ENCODE measurements around the gene CCDC78.

The CCDC78 gene

GRCh38 chr16:711548-712320 lies 14.5 kb downstream of the CCDC78 start:
- POLR2A ChIA-PET = interaction anchor here (0.8 to 1.7 kb wide), 4 partner anchors 10 to 77 kb away, joined by 3 to 9 read pairs (median 4); partner anchors contain the start of genes ANTKMT, CHTF18, CIAO3 and RPUSD1
- CTCF ChIA-PET = interaction anchor here (0.7 to 1.5 kb wide), 5 partner anchors 11 to 77 kb away, joined by 3 to 5 read pairs (median 4); partner anchors contain the start of genes CHTF18 and RPUSD1
- DNase-seq (ENCODE audit: extremely low spot score) = peak; percentile 84
- TF ChIP-seq FOXM1 (IDR thresholded peaks at IDR 0.05; ENCODE audit: borderline replicate concordance) (no peak), L3MBTL2 (conservative IDR thresholded peaks at IDR 0.05) (no peak), PKNOX1 (IDR thresholded peaks at IDR 0.05) (no peak), TARDBP (IDR thresholded peaks at IDR 0.05) (no peak)

- no peak for TF ChIP-seq ELF4 (IDR thresholded peaks at IDR 0.05)
- no peak for TF ChIP-seq BHLHE40 (IDR thresholded peaks at IDR 0.05; ENCODE audit: borderline replicate concordance)
- no peak for TF ChIP-seq LEF1 (IDR thresholded peaks at IDR 0.05; ENCODE audit: borderline replicate concordance)
- no peak for TF ChIP-seq ZNF384 (IDR thresholded peaks at IDR 0.05)
- no peak for TF ChIP-seq L3MBTL2 (conservative IDR thresholded peaks at IDR 0.05)
- TF ChIP-seq PKNOX1 (IDR thresholded peaks at IDR 0.05) = no peak
- TF ChIP-seq SUZ12 (IDR thresholded peaks at IDR 0.05) = no peak
- no peak for TF ChIP-seq SP1 (IDR thresholded peaks at IDR 0.05)
- no peak for TF ChIP-seq ARNT (IDR thresholded peaks at IDR 0.05)
- TF ChIP-seq FOXA1 (IDR thresholded peaks at IDR 0.05) = no peak
- TF ChIP-seq CTBP1 (IDR thresholded peaks at IDR 0.05; ENCODE audit: borderline replicate concordance) = no peak
- no peak for TF ChIP-seq NFRKB (IDR thresholded peaks at IDR 0.05)
- ChIA-PET CTCF (no interaction called here), POLR2A (interaction anchor here (0.7 to 1.8 kb wide), 2 partner anchors 9 to 77 kb away, joined by 4 to 7 read pairs; partner anchors contain the start of gene RPUSD1)
- DNase-seq (ENCODE audit: extremely low spot score) = no peak
Observed at GRCh38 chr16:711084-711483, 15.2 kb downstream of the CCDC78 start.

- ChIA-PET CTCF (interaction anchor here (1.1 to 2.0 kb wide), 3 partner anchors 10 to 75 kb away, joined by 3 to 7 read pairs (median 6); partner anchors contain the start of genes ANTKMT and CCDC78), POLR2A (interaction anchor here (0.7 to 1.8 kb wide), 4 partner anchors 9 to 77 kb away, joined by 3 to 7 read pairs (median 4); partner anchors contain the start of genes CCDC78, HAGHL and RPUSD1)
- no peak for DNase-seq (ENCODE audit: extremely low spot score)
- TF ChIP-seq PKNOX1 (IDR thresholded peaks at IDR 0.05) (no peak), NFRKB (IDR thresholded peaks at IDR 0.05) (no peak), LEF1 (IDR thresholded peaks at IDR 0.05; ENCODE audit: borderline replicate concordance) (no peak), TARDBP (IDR thresholded peaks at IDR 0.05) (no peak), FOXM1 (IDR thresholded peaks at IDR 0.05; ENCODE audit: borderline replicate concordance) (no peak), HDGF (IDR thresholded peaks at IDR 0.05; ENCODE audit: borderline replicate concordance) (no peak), L3MBTL2 (conservative IDR thresholded peaks at IDR 0.05) (no peak), ZNF384 (IDR thresholded peaks at IDR 0.05) (no peak)
Observed at GRCh38 chr16:710500-711075, 15.7 kb downstream of the CCDC78 start.

GRCh38 chr16:709566-710499 lies 16.4 kb downstream of the CCDC78 start:
- ChIA-PET CTCF (interaction anchor here (0.7 to 2.0 kb wide), 4 partner anchors 11 to 75 kb away, joined by 3 to 7 read pairs (median 5); partner anchors contain the start of genes ANTKMT and CCDC78), POLR2A (interaction anchor here (0.6 to 1.8 kb wide), 6 partner anchors 10 to 78 kb away, joined by 3 to 7 read pairs (median 4); partner anchors contain the start of genes ANTKMT, CCDC78, HAGHL and JMJD8)
- TF ChIP-seq L3MBTL2 (conservative IDR thresholded peaks at IDR 0.05) (no peak), FOXK2 (IDR thresholded peaks at IDR 0.05) (no peak), SP1 (IDR thresholded peaks at IDR 0.05) (no peak), SUZ12 (IDR thresholded peaks at IDR 0.05) (no peak), HDGF (IDR thresholded peaks at IDR 0.05; ENCODE audit: borderline replicate concordance) (no peak), ARNT (IDR thresholded peaks at IDR 0.05) (no peak), FOXM1 (IDR thresholded peaks at IDR 0.05; ENCODE audit: borderline replicate concordance) (no peak), TARDBP (IDR thresholded peaks at IDR 0.05) (no peak), FOXA1 (IDR thresholded peaks at IDR 0.05) (no peak), BHLHE40 (IDR thresholded peaks at IDR 0.05; ENCODE audit: borderline replicate concordance) (no peak)
- peak; percentile 69 for DNase-seq (ENCODE audit: extremely low spot score)

GRCh38 chr16:708959-709358 lies 17.3 kb downstream of the CCDC78 start:
- no peak for DNase-seq (ENCODE audit: extremely low spot score)
- ChIA-PET POLR2A (interaction anchor here (0.6 to 1.8 kb wide), 2 partner anchors 11 to 12 kb away, joined by 3 to 7 read pairs; partner anchors contain the start of gene ANTKMT), CTCF (interaction anchor here (1.0 to 2.0 kb wide), 2 partner anchors 11 to 60 kb away, joined by 3 to 7 read pairs; partner anchors contain the start of genes ANTKMT and WDR90)
- TF ChIP-seq FOXA1 (IDR thresholded peaks at IDR 0.05) (no peak), FOXK2 (IDR thresholded peaks at IDR 0.05) (no peak), PKNOX1 (IDR thresholded peaks at IDR 0.05) (no peak), CTBP1 (IDR thresholded peaks at IDR 0.05; ENCODE audit: borderline replicate concordance) (no peak), NFRKB (IDR thresholded peaks at IDR 0.05) (no peak), ZNF384 (IDR thresholded peaks at IDR 0.05) (no peak), LEF1 (IDR thresholded peaks at IDR 0.05; ENCODE audit: borderline replicate concordance) (no peak), L3MBTL2 (conservative IDR thresholded peaks at IDR 0.05) (no peak), SP1 (IDR thresholded peaks at IDR 0.05) (no peak), FOXM1 (IDR thresholded peaks at IDR 0.05; ENCODE audit: borderline replicate concordance) (no peak), ELF4 (IDR thresholded peaks at IDR 0.05) (no peak), ARNT (IDR thresholded peaks at IDR 0.05) (no peak), HDGF (IDR thresholded peaks at IDR 0.05; ENCODE audit: borderline replicate concordance) (no peak), BHLHE40 (IDR thresholded peaks at IDR 0.05; ENCODE audit: borderline replicate concordance) (no peak), SUZ12 (IDR thresholded peaks at IDR 0.05) (no peak), TARDBP (IDR thresholded peaks at IDR 0.05) (no peak)

Measured in HEK293T (cell line).